Sigmoid colon (tissue), 4 donors: ENCODE measurements around the gene RND3.

ENCODE experiments used
- CTCF ChIP-seq, 4 experiments: fragments of 450-650 bp in 3 of 4; fragments of 200-600 bp in 1 of 4; IDR thresholded peaks; one replicate each; pipeline ENCODE4 v1.5.1; 2016 to 2019; ENCODE audit warnings: antibody characterized with exemption in 4 of 4, mild to moderate bottlenecking in 3 of 4, moderate library complexity in 2 of 4
- POLR2A ChIP-seq, 2 donors: fragments of 450-650 bp; IDR thresholded peaks; one replicate each; pipeline ENCODE4 v1.6.1; 2016; ENCODE audit warnings: antibody characterized with exemption in 2 of 2, mild to moderate bottlenecking in 2 of 2, moderate library complexity in 2 of 2
- POLR2AphosphoS5 ChIP-seq, 4 donors: sonication (generic); formaldehyde crosslinking; IDR thresholded peaks; one replicate each; pipeline ENCODE4 v1.6.1; 2017; ENCODE audit warnings: antibody characterized with exemption in 4 of 4

GRCh38 chr2:150491943-150492342 lies 4.5 kb upstream of the RND3 start:
- TF ChIP-seq POLR2A (IDR thresholded peaks at IDR 0.05) (no peak), CTCF (IDR thresholded peaks at IDR 0.05) (no peak), POLR2AphosphoS5 (IDR thresholded peaks at IDR 0.05) (no peak)
